SW480 (cell line): ENCODE measurements around the gene TGDS.
"Not testable (repeated sequence)": the region's sequence is repeated elsewhere in the genome, so short reads cannot be mapped to it uniquely, and the experiment has no call there.

Experiments used
- DNase-seq: peaks from one replicate; pipeline ENCODE4 v3.0.0-alpha.2; 2016; ENCODE audit warnings: low spot score

TGDS gene, protein sequence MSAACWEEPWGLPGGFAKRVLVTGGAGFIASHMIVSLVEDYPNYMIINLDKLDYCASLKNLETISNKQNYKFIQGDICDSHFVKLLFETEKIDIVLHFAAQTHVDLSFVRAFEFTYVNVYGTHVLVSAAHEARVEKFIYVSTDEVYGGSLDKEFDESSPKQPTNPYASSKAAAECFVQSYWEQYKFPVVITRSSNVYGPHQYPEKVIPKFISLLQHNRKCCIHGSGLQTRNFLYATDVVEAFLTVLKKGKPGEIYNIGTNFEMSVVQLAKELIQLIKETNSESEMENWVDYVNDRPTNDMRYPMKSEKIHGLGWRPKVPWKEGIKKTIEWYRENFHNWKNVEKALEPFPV

DNA sequence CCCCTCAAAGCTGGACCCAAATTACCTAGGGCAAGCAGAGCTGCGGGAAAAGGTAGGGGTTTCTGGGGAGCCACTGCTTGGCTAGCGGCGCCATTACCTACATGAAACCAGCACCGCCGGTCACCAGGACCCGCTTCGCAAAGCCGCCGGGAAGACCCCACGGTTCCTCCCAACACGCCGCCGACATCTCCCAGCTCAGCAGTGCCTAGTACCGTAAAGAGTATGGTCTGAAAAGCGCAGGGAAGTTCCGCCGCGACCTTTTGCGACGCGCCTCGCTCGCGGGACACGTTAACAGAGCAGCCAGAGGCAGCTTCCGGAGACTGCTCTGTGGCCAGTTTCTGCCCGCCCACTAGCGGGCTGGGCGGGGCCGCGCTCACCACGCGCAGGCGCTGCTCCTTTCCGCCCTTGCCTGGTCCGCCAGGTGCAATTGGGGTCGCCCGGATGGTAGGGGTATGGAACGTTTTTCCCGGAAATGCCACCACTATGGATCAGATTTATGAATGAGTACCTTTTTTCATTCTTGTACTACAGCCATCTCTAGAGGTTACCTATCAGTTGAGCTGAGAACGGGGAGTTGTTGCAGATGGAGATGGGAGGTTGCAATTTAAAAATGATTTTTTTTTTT is at the start of gene TGDS:
Gene TGDS, minus strand, starts transcription at position 203 of the 625 bp plus-strand sequence. Its CDS starts 16 bp downstream, at position 187.
- DNase-seq: peak; percentile 91

- no peak for DNase-seq
Observed at GRCh38 chr13:94641409-94641941, 45.5 kb upstream of the TGDS start.

- DNase-seq: no peak
Observed at GRCh38 chr13:94640721-94641120, 44.8 kb upstream of the TGDS start.

DNA sequence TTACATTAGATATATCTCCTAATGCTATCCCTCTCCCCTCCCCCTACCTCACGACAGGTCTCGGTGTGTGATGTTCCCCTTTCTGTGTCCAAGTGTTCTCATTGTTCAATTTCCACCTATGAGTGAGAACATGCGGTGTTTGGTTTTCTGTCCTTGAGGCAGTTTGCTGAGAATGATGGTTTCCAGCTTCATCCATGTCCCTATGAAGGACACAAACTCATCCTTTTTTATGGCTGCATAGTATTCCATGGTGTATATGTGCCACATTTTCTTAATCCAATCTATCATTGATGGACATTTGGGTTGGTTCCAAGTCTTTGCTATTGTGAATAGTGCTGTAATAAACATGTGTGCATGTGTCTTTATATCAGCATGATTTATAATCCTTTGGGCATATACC is 41.7 kb upstream of the TGDS start:
- DNase-seq: not testable (repeated sequence)

DNA sequence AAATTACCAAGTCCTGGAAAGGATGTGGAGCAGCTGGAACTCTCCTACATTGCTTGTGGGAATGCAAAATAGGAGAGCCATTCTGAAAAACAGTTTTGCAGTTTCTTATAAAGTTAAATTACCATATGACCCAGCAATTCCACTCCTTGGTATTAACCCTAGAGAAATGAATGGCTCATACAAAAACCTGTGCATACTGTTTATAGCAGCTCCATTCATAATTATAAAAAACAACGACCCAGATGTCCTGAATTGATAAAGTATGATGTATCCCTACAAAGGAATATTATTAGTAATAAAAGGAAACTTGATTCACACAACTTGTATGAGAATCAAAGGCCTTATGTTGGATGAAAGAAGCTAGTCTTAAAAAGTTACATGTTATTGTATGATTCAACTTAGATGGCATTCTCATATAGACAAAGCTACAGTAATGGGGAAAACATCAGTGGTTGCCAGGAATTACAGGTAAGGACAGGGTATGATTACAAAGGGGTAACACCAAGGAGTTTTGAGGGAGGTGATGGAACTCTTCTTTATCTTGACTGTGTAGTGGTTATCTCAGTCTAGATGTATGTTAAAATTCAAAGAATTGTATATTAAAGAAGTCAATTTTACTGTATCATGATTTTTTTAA is 41.1 kb upstream of the TGDS start:
- no peak for DNase-seq

DNA sequence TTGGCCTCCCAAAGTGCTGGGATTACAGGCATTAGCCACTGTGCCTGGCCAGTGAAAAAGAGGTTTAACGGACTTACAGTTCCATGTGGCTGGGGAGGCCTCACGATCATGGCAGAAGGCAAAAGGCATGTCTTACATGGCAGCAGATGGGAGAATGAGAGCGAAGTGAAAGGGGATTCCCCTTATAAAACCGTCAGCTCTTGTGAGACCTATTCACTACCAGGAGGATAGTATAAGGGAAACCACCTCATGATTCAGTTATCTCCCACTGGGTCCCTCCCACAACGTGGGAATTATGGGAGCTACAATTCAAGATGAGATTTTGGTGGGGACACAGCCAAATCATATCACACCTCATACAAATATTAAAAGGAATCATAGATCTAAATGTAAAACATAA is 40.1 kb upstream of the TGDS start:
- DNase-seq: not testable (repeated sequence)

DNA sequence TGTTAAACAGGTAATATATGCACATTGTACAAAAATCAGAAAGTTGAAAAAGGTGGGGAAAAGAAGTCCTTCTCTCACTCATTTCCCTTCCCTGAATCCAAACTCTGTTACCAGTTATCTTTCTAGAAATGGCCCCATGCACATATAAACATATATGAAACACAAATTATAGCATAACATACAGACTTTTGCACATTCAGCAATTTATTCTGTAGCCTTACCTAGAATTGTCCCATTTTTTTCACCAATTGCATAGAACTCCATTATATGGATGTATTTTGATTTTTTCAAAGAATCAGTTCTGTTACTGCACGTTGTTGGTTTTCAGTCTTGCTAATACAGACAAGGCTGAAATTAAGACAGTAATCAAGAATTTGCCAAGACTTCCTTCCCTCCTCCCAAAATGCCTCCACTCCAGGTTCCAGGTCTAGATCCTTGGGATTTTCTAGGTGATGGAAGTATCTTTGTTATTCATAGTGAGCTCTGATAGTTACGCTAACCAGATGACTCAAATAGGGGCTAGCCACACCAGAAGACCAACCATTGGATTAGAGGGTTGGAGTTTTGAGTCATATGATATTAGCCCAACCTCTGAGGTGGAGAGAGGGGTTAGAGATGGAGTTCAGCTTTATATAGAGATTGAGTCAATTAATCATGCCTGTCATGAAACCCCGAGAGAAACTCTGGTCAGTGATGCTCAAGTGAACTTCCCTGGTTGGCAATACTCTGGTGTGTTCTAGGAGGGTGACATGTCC is 36.5 kb upstream of the TGDS start:
- no peak for DNase-seq

DNA sequence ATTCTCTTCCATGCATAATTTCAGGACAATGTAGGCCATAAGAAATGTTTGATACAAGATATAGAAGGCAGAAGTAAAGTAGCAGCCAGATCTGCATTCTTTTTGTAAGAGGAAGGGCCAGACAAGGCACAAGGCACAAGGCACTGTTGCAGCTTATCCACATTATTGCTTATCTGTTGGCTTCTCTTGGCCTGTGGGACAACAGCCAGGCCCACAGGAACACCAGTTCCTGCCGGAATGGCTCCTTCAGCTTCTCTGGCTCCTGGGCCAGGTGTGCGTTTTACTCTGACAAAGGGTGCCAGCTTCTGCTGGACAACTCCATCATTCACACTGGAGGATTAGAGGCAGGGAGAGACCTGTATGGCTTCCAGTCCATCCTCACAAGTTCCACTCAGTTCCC is 34.9 kb upstream of the TGDS start:
- DNase-seq: no peak

- no peak for DNase-seq
Observed at GRCh38 chr13:94623316-94623715, 27.4 kb upstream of the TGDS start.

GRCh38 chr13:94622344-94622743 is 26.4 kb upstream of the TGDS start:
- no peak for DNase-seq

DNA sequence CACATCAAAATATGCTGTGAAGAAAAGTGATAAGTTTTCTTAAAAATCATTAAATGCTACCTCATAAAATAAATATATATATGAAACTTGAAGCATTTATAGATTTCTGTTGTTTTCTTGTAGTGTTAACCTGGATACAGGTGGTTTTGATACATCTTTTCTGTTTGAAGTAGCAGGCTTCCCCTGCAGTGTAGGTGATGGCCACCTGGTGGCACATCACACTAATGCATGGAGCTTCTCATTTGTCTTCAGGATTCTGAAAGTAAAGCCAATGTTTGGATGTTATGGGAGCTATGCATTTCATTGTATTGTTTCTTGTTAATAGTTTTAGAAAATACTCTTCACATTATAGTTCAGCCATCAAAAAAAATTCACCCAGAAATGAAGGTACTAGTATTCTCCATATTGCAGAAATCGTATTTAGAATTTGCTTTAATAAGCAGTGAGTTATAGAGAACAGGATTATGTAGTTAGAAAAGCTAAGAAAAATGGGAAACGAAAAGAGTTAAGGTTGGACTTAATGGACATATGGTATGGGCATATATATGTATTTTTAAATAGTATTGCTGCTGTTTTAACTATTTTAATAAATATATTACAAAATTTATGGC is 24.4 kb upstream of the TGDS start:
- DNase-seq: peak; percentile 47

DNA sequence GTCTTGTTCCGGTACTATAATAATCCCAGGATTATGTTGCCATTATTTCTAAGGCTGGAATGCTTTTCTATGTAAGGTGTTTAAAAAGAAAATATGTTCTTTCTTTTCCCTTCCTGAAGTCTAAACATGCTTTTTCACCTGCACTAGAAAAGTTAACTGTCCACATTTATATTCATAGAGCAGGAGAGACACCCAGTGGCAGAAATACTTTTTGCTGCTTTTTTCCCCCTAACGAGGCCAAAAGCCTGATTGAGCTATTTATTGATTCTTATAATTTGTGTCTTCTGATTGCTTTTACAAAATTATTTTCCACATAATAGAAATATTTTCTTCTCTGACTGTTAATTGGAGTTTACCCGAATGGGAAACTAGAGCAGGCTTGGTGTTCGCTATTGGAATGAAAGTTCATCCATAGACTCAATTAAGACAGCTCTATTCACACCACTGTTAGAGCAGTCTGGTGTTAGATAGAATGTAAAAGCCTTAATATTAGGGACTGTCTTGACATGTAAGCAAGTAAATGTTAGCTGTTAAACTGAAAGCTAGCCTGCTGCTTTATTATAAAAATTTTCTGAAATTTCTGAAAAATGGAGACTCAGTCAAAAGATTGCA is 21.5 kb upstream of the TGDS start:
- DNase-seq: peak; percentile 40

- no peak for DNase-seq
Observed at GRCh38 chr13:94613051-94613450, 17.1 kb upstream of the TGDS start.

- no peak for DNase-seq
Observed at GRCh38 chr13:94612050-94612449, 16.1 kb upstream of the TGDS start.

GRCh38 chr13:94610475-94610874 is 14.5 kb upstream of the TGDS start:
- no peak for DNase-seq

GRCh38 chr13:94609196-94609595 is 13.2 kb upstream of the TGDS start:
- DNase-seq: no peak

DNA sequence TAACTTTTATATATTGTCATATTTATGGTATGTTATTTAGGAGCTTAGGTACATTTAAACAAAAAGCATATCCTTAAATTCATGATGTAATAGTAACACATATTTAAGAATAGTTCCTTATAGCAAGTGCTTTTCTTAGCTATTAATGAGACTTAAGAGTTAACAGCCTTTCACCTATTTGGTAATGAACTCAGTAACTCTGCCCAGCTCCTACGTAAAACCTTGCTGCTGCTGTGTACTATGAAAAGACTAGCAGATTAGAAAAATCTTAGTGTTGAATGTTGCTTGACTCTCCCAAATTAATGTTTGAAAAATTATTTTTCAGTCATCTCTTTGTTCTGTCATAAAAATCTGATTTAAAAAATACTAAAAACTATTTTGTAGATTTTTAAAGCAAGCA is 12.6 kb upstream of the TGDS start:
- DNase-seq: no peak

DNA sequence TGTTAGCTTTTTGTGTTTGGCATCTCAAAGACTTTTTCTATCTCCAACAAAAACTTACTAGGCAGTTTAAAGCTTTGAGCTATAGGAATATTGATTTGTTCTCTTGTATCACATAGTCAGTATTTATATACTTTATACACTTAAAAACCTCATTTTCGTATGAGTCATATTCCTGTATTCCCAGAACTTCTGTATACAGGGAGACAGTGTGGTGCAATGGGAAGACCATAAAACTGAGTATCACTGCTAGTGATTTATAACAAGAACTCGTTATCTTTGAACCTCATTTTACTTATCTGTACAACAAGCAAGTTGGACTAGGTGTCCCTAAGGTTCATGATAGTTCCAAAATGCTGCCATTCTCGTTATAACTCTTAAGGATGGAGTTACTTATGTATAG is 12.0 kb upstream of the TGDS start:
- DNase-seq: no peak

DNA sequence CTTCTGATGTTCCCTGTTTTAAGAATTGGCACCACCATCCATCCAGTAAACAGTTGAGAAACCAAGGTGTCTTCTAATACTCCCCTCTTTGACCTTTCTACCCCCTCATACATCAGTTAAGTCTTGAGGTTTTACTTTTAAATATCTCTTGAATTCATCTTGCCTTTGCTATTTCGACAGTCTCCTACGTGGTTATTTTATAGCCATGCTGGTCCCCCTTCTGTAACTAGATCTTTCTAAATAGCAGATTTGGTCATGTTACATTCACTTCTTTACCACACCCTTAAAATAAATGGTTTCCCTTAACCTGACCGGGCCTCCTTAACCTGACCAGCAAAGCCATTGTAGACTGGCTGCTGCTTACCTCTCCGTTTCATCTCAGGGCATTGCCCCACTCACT is 11.1 kb upstream of the TGDS start:
- no peak for DNase-seq

GRCh38 chr13:94602467-94602866 is 6.5 kb upstream of the TGDS start:
- no peak for DNase-seq
